8988T (cell line): ENCODE data around the gene RTN1.
A peak's percentile ranks its signal among the peaks of the same experiment; 100 is the strongest.

Experiments used
- DNase-seq: peaks from one replicate; pipeline ENCODE4 v3.0.0; 2011

RTN1 gene

GRCh38 chr14:59870277-59871165 lies at the start of gene RTN1:
Gene RTN1, minus strand, starts transcription at chr14:59870776. Its CDS starts 146 bp downstream, at chr14:59870630.
- DNase-seq = peak; percentile 48

GRCh38 chr14:59920378-59920683 lies 49.8 kb upstream of the RTN1 start:
- DNase-seq = no peak

- no peak for DNase-seq
Observed at GRCh38 chr14:59919570-59920377, 49.2 kb upstream of the RTN1 start, which contains the start of gene LRRC9. Gene LRRC9, plus strand, starts transcription at chr14:59920144.

GRCh38 chr14:59918824-59919569 lies 48.4 kb upstream of the RTN1 start:
- DNase-seq = peak; percentile 29

GRCh38 chr14:59913187-59913586 lies 42.6 kb upstream of the RTN1 start:
- DNase-seq = no peak

GRCh38 chr14:59912443-59912842 lies 41.9 kb upstream of the RTN1 start:
- no peak for DNase-seq

- no peak for DNase-seq
Observed at GRCh38 chr14:59905188-59905587, 34.6 kb upstream of the RTN1 start.

GRCh38 chr14:59904184-59904583 lies 33.6 kb upstream of the RTN1 start:
- DNase-seq = no peak

- no peak for DNase-seq
Observed at GRCh38 chr14:59900556-59900955, 30.0 kb upstream of the RTN1 start.

- no peak for DNase-seq
Observed at GRCh38 chr14:59897757-59898383, 27.3 kb upstream of the RTN1 start.

GRCh38 chr14:59895721-59896120 lies 25.1 kb upstream of the RTN1 start:
- no peak for DNase-seq

- DNase-seq = no peak
Observed at GRCh38 chr14:59890676-59891075, 20.1 kb upstream of the RTN1 start.

GRCh38 chr14:59882957-59883356 lies 12.4 kb upstream of the RTN1 start:
- DNase-seq = no peak

- DNase-seq = no peak
Observed at GRCh38 chr14:59871166-59871495, 555 bp upstream of the RTN1 start.

- no peak for DNase-seq
Observed at GRCh38 chr14:59869381-59870255, 958 bp downstream of the RTN1 start.

- DNase-seq = no peak
Observed at GRCh38 chr14:59868021-59868420, 2.6 kb downstream of the RTN1 start.

GRCh38 chr14:59863806-59864525 lies 6.6 kb downstream of the RTN1 start:
- no peak for DNase-seq

GRCh38 chr14:59857328-59857727 lies 13.2 kb downstream of the RTN1 start:
- no peak for DNase-seq

GRCh38 chr14:59852350-59852749 lies 18.2 kb downstream of the RTN1 start:
- DNase-seq = no peak

GRCh38 chr14:59850458-59850857 lies 20.1 kb downstream of the RTN1 start:
- no peak for DNase-seq

- DNase-seq = no peak
Observed at GRCh38 chr14:59849411-59850130, 21.0 kb downstream of the RTN1 start.
